HepG2 (cell line): ENCODE measurements around the gene SLC29A1. TPM values are rescaled to one million over a fixed set of nuclear protein-coding genes. Genes with fewer than 3 reads are reported as not detected.

ENCODE experiments used
- ADNP ChIP-seq: sonication (generic); formaldehyde crosslinking; IDR thresholded peaks from 2 replicates; pipeline ENCODE4 v1.4.0; 2020; ENCODE audit warnings: missing genetic modification reagents
- CBFB ChIP-seq: sonication (generic); formaldehyde crosslinking; IDR thresholded peaks from 2 replicates; pipeline ENCODE4 v1.4.0; 2020; ENCODE audit warnings: missing genetic modification reagents
- ELF1 ChIP-seq: sonication (generic); formaldehyde crosslinking; IDR thresholded peaks from 2 replicates; pipeline ENCODE4 v1.4.0; 2020; ENCODE audit warnings: missing genetic modification reagents
- GTF2F1 ChIP-seq: fragments of 150-350 bp; IDR thresholded peaks from 2 replicates; pipeline ENCODE4 v1.6.1; 2014; ENCODE audit warnings: low read length
- HOXA3 ChIP-seq: sonication (generic); formaldehyde crosslinking; IDR thresholded peaks from 2 replicates; pipeline ENCODE4 v1.5.0; 2020; ENCODE audit warnings: missing genetic modification reagents
- HOXA5 ChIP-seq: sonication (generic); formaldehyde crosslinking; IDR thresholded peaks from 2 replicates; pipeline ENCODE4 v1.4.0; 2020; ENCODE audit warnings: missing genetic modification reagents
- KDM2A ChIP-seq: sonication (generic); formaldehyde crosslinking; IDR thresholded peaks from 2 replicates; pipeline ENCODE4 v1.4.0; 2020; ENCODE audit warnings: low read depth, missing genetic modification reagents, borderline replicate concordance
- MIXL1 ChIP-seq: IDR thresholded peaks from 2 replicates; pipeline ENCODE4 v1.6.1; 2016
- NFAT5 ChIP-seq: sonication (generic); formaldehyde crosslinking; IDR thresholded peaks from 2 replicates; pipeline ENCODE4 v1.4.0; 2020; ENCODE audit warnings: missing genetic modification reagents
- PPARG ChIP-seq: conservative IDR thresholded peaks from 2 replicates; pipeline ENCODE4 v1.6.1; 2016; ENCODE audit warnings: missing biosample characterization, missing genetic modification reagents
- SOX5 ChIP-seq: IDR thresholded peaks from 2 replicates; pipeline ENCODE4 v1.6.1; 2016; ENCODE audit warnings: borderline replicate concordance
- XRCC5 ChIP-seq: fragments of 200-400 bp; formaldehyde crosslinking; optimal IDR thresholded peaks from 2 replicates; pipeline ENCODE3; 2017; ENCODE audit warnings: mild to moderate bottlenecking, low read length
- ZC3H13 ChIP-seq: sonication (generic); formaldehyde crosslinking; IDR thresholded peaks from 2 replicates; pipeline ENCODE4 v1.8.1; 2023; ENCODE audit warnings: mild to moderate bottlenecking, missing genetic modification reagents, moderate library complexity
- ZFP62 ChIP-seq: sonication (generic); formaldehyde crosslinking; IDR thresholded peaks from 2 replicates; pipeline ENCODE4 v1.4.0; 2020; ENCODE audit warnings: missing genetic modification reagents
- ZNF280B ChIP-seq: sonication (generic); formaldehyde crosslinking; IDR thresholded peaks from 2 replicates; pipeline ENCODE4 v1.5.0; 2020; ENCODE audit warnings: missing genetic modification reagents, mild to moderate bottlenecking, borderline replicate concordance
- ZNF3 ChIP-seq: IDR thresholded peaks from 2 replicates; pipeline ENCODE4 v1.7.0; 2017; ENCODE audit warnings: inconsistent platforms
- ZNF383 ChIP-seq: sonication (generic); formaldehyde crosslinking; IDR thresholded peaks from 2 replicates; pipeline ENCODE4 v1.4.0; 2020; ENCODE audit warnings: missing genetic modification reagents, mild to moderate bottlenecking, borderline replicate concordance
- ZNF543 ChIP-seq: sonication (generic); formaldehyde crosslinking; IDR thresholded peaks from 2 replicates; pipeline ENCODE4 v1.4.0; 2020; ENCODE audit warnings: mild to moderate bottlenecking, missing genetic modification reagents
- ZNF615 ChIP-seq: sonication (generic); formaldehyde crosslinking; IDR thresholded peaks from 2 replicates; pipeline ENCODE4 v1.5.0; 2020; ENCODE audit warnings: mild to moderate bottlenecking, missing genetic modification reagents, borderline replicate concordance
- ZNF691 ChIP-seq: sonication (generic); formaldehyde crosslinking; IDR thresholded peaks from 2 replicates; pipeline ENCODE4 v1.4.0; 2020; ENCODE audit warnings: missing genetic modification reagents, low read depth, mild to moderate bottlenecking, borderline replicate concordance
- ZNF800 ChIP-seq: sonication (generic); formaldehyde crosslinking; IDR thresholded peaks from 2 replicates; pipeline ENCODE4 v1.4.0; 2020; ENCODE audit warnings: missing genetic modification reagents
- polyA plus RNA-seq, 8 experiments: library from polyadenylated mRNA; depleted of rRNA in 3 of 8; stranded (reverse) in 7 of 8; unstranded in 1 of 8; fragments of >200 nt; fragmentation: Illumina TruSeq in 4 of 8; extraction: Trizol in 4 of 8; gene quantifications; 2 replicates each; pipeline versions ENCODE4 v1.2.1 to v1.2.3, GENCODE V29; 2011 to 2016; ENCODE audit warnings: low read depth in 4 of 8, missing spikeins in 1 of 8, mixed read lengths in 1 of 8; ENCODE audit not compliant: insufficient read depth in 1 of 8
- total RNA-seq, 5 experiments: library from RNA; depleted of rRNA; stranded (reverse); fragments of >200 nt; fragmentation: Illumina TruSeq; extraction: Trizol; gene quantifications; 2 replicates each; pipeline ENCODE4 v1.2.3, GENCODE V29; 2016; ENCODE audit warnings: low read depth in 1 of 5

Gene SLC29A1
- total and polyA plus RNA-seq, 2 of the 13 experiments (the other 11 are each of a cell fraction or from before 2014, with no cell fraction given): 43.2 to 106 TPM

- TF ChIP-seq ZNF800 (CRISPR knock-in tag) (peak; percentile 88; the same call in 1 of the 2 replicates), ZNF615 (CRISPR knock-in tag) (peak; percentile 88), KDM2A (CRISPR knock-in tag) (peak; percentile 88), ZNF383 (CRISPR knock-in tag) (0 out of 2 replicates have a peak, but pooled peaks have one; percentile 13), ADNP (CRISPR knock-in tag) (no peak), ZC3H13 (peak; percentile 87), ZNF3 (CRISPR knock-in tag) (no peak), ELF1 (peak; percentile 53; the same call in 1 of the 2 replicates), PPARG (CRISPR knock-in tag) (no peak), ZNF691 (no peak; the same call in 1 of the 2 replicates), HOXA3 (CRISPR knock-in tag) (peak; percentile 89), MIXL1 (CRISPR knock-in tag) (peak; percentile 9), CBFB (CRISPR knock-in tag) (peak; percentile 74), ZFP62 (CRISPR knock-in tag) (no peak), ZNF280B (no peak; the same call in none of the 2 replicates), GTF2F1 (peak; percentile 49; the same call in 1 of the 2 replicates), SOX5 (peak; percentile 63; the same call in 1 of the 2 replicates), ZNF543 (CRISPR knock-in tag) (peak; percentile 54), XRCC5 (peak; percentile 96), HOXA5 (CRISPR knock-in tag) (peak; percentile 93), NFAT5 (no peak; the same call in 1 of the 2 replicates)
These were observed 22.7 kb downstream of the SLC29A1 start (continued) for GRCh38 chr6:44245912-44246662.
